ENCODE results near the gene HNF1A. TPM values are rescaled to one million over a fixed set of nuclear protein-coding genes. Genes with fewer than 3 reads are reported as not detected.

HNF1A gene
- polyA plus RNA-seq, 1 donor from 2014 or later: not detected

GRCh38 chr12:120983759-120984158 is 5.4 kb downstream of the HNF1A start:
- Histone ChIP-seq H3K27me3 (ENCODE audit: insufficient read depth, low read depth, low read length) (no peaks in the 10 kb centered on the region), H3K4me2 (ENCODE audit: low read length) (no peak overlapping the region), H3K9me2 (ENCODE audit: insufficient read depth, low read length) (no peaks in the 10 kb centered on the region), H2AFZ (ENCODE audit: low read depth, low read length) (no peak overlapping the region), H4K20me1 (ENCODE audit: insufficient read depth) (no peaks in the 10 kb centered on the region), H3K27ac (ENCODE audit: low read length) (no peak overlapping the region), H3K4me3 (ENCODE audit: low read length) (no peak overlapping the region), H3F3A (ENCODE audit: insufficient read depth, low read length, poor library complexity, severe bottlenecking) (no peaks in the 10 kb centered on the region), H3K36me3 (ENCODE audit: insufficient read depth, low read length) (no peaks in the 10 kb centered on the region), H3K9me3 (ENCODE audit: low read length) (no peaks in the 10 kb centered on the region), H3K9ac (ENCODE audit: low read length) (no peak overlapping the region), H3K79me2 (replicated peaks; ENCODE audit: insufficient read depth, low read length) (no peaks in the 10 kb centered on the region)
- no peak for TF ChIP-seq RAD21 (conservative IDR thresholded peaks at IDR 0.05)
- TF ChIP-seq EZH2 (IDR thresholded peaks at IDR 0.05; ENCODE audit: borderline replicate concordance, insufficient read depth, low read length, poor library complexity, severe bottlenecking): no peak
- TF ChIP-seq, protein P1, sequence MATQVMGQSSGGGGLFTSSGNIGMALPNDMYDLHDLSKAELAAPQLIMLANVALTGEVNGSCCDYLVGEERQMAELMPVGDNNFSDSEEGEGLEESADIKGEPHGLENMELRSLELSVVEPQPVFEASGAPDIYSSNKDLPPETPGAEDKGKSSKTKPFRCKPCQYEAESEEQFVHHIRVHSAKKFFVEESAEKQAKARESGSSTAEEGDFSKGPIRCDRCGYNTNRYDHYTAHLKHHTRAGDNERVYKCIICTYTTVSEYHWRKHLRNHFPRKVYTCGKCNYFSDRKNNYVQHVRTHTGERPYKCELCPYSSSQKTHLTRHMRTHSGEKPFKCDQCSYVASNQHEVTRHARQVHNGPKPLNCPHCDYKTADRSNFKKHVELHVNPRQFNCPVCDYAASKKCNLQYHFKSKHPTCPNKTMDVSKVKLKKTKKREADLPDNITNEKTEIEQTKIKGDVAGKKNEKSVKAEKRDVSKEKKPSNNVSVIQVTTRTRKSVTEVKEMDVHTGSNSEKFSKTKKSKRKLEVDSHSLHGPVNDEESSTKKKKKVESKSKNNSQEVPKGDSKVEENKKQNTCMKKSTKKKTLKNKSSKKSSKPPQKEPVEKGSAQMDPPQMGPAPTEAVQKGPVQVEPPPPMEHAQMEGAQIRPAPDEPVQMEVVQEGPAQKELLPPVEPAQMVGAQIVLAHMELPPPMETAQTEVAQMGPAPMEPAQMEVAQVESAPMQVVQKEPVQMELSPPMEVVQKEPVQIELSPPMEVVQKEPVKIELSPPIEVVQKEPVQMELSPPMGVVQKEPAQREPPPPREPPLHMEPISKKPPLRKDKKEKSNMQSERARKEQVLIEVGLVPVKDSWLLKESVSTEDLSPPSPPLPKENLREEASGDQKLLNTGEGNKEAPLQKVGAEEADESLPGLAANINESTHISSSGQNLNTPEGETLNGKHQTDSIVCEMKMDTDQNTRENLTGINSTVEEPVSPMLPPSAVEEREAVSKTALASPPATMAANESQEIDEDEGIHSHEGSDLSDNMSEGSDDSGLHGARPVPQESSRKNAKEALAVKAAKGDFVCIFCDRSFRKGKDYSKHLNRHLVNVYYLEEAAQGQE (IDR thresholded peaks at IDR 0.05; ENCODE audit: borderline replicate concordance): no peak
- TF ChIP-seq EP300 (conservative IDR thresholded peaks at IDR 0.05; ENCODE audit: poor library complexity, severe bottlenecking): no peak
- TF ChIP-seq MXI1 (conservative IDR thresholded peaks at IDR 0.05; ENCODE audit: poor library complexity, severe bottlenecking): no peak

DNA sequence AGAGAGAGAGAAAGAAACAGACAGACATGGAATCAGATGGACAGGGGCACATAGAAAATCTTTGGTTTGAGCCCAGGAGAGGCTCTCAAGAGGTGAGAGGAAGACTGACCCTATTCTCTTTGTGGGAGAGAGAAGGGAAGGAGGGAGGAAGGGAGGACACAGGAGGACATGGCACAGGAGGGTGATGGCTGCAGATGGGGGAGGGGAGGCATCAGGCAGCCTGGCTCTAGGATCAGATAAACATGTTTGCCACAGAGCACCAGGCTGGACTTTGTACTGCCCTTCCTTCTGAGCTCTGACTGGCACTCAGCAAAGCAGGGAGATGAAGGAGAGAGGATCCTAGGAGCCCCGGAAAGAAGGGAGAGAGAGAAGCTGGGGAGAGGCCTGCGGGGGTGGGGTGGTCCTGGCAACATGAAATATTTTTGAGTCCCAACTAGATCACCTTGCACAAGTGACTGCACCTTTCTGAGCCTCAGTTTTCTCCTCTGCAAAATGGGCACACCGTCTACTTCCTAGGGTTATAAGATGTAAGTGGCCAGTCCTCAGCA is 6.1 kb downstream of the HNF1A start:
- Histone ChIP-seq H3K27ac (ENCODE audit: low read length) (no peak overlapping the region), H3F3A (ENCODE audit: insufficient read depth, low read length, poor library complexity, severe bottlenecking) (no peaks in the 10 kb centered on the region), H3K36me3 (ENCODE audit: insufficient read depth, low read length) (no peaks in the 10 kb centered on the region), H2AFZ (ENCODE audit: low read depth, low read length) (no peak overlapping the region), H3K9me2 (ENCODE audit: insufficient read depth, low read length) (no peaks in the 10 kb centered on the region), H3K9me3 (ENCODE audit: low read length) (no peaks in the 10 kb centered on the region), H3K79me2 (replicated peaks; ENCODE audit: insufficient read depth, low read length) (no peaks in the 10 kb centered on the region), H4K20me1 (ENCODE audit: insufficient read depth) (no peaks in the 10 kb centered on the region), H3K9ac (ENCODE audit: low read length) (no peak overlapping the region), H3K4me2 (ENCODE audit: low read length) (no peak overlapping the region), H3K4me3 (ENCODE audit: low read length) (no peak overlapping the region), H3K27me3 (ENCODE audit: insufficient read depth, low read depth, low read length) (no peaks in the 10 kb centered on the region)
- TF ChIP-seq, protein P1 (IDR thresholded peaks at IDR 0.05; ENCODE audit: borderline replicate concordance): no peak
- no peak for TF ChIP-seq CTCF (IDR thresholded peaks at IDR 0.05; ENCODE audit: poor library complexity, severe bottlenecking)
- TF ChIP-seq TAF1 (IDR thresholded peaks at IDR 0.05; ENCODE audit: low read depth): no peak
- no peak for TF ChIP-seq POLR2AphosphoS5 (IDR thresholded peaks at IDR 0.05)
- no peak for TF ChIP-seq EZH2 (IDR thresholded peaks at IDR 0.05; ENCODE audit: borderline replicate concordance, insufficient read depth, low read length, poor library complexity, severe bottlenecking)
- no peak for TF ChIP-seq EP300 (conservative IDR thresholded peaks at IDR 0.05; ENCODE audit: poor library complexity, severe bottlenecking)
- no peak for TF ChIP-seq MXI1 (conservative IDR thresholded peaks at IDR 0.05; ENCODE audit: poor library complexity, severe bottlenecking)
